ENCODE results near the gene ISYNA1.

Gene ISYNA1

DNA sequence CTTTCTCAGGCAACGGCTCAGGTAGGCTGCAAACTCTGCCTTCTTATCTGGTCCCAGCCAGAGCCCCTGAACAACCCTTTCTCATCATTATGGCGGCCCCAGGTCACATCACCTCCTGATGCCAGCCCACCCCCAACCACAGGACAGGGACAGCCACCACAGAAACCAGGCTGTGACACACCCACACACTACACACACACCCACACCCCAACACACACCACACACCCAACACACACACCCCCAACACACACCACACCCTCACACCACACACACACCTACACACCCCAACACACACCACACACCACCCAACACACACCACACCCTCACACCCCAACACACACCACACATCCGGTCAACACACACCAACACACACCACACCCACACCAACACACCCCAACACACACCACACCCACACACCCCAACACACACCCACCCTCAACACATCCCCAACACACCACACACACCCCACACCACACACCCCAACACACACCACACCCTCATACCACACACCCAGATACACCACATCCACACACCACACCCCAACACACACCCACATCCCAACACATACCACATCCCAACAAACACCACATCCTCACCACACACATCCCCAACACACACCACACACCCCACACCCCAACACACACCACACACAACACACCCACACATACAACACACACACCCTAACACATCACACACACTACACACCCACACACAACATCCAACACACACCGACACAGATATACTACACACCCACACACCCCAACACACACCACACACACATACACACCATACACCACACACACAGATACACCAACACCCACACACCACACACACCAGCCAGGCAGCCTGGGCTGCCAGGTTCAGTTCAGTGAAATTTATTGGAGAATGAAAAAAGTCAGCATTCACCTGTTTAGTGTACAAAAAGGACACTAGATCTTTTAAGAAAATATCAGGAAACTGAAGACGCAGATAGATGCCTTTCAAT lies 4.2 kb upstream of the ISYNA1 start:
- no peak for DNase-seq (ENCODE audit: extremely low read depth, insufficient read length)
- Histone ChIP-seq H3K27me3 (replicated peaks; ENCODE audit: control insufficient read depth, insufficient read depth, low read length) (no peaks in the 10 kb centered on the region), H3K4me3 (replicated peaks; ENCODE audit: low read depth, low read length) (no peak overlapping the region), H3K36me3 (ENCODE audit: control insufficient read depth, insufficient read depth, low read length) (peaks cover 25% of the 10 kb centered on the region)
- no peak for TF ChIP-seq CTCF (IDR thresholded peaks at IDR 0.05; ENCODE audit: insufficient read depth, low read length, poor library complexity, severe bottlenecking)

- TF ChIP-seq CTCF (IDR thresholded peaks at IDR 0.05; ENCODE audit: insufficient read depth, low read length, poor library complexity, severe bottlenecking) = no peak
- no peaks in the 10 kb centered on the region for H3K27me3 ChIP-seq (replicated peaks; ENCODE audit: control insufficient read depth, insufficient read depth, low read length)
- no peak for DNase-seq (ENCODE audit: extremely low read depth, insufficient read length)
- H3K36me3 ChIP-seq (ENCODE audit: control insufficient read depth, insufficient read depth, low read length) = peaks cover 22% of the 10 kb centered on the region
- no peak overlapping the region for H3K4me3 ChIP-seq (replicated peaks; ENCODE audit: low read depth, low read length)
Measured at GRCh38 chr19:18440936-18441803, 3.2 kb upstream of the ISYNA1 start.

DNA sequence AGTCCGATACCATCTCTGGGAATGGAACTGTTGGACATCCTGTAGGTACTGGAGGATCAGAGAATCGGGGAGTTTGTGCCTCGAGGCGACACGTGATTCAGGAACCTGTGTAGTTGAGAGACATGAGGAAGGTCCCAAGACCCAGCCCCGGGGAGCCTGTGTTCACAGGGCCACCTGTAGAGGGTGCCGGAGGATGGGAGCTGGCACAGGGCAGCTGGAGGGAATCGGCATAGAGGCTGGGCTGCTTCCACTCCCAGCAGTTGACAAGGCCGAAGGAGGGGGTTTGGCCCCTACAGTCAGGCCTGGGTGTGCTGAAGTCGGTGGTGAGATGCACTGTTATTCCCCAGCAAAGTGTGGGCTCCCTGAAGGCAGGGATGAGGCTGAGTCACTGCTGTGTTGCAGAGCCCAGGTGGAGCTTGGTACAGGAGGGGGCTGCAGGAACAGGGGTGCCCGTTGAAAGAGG lies 2.5 kb upstream of the ISYNA1 start:
- Histone ChIP-seq H3K27me3 (replicated peaks; ENCODE audit: control insufficient read depth, insufficient read depth, low read length) (no peaks in the 10 kb centered on the region), H3K4me3 (replicated peaks; ENCODE audit: low read depth, low read length) (no peak overlapping the region), H3K36me3 (ENCODE audit: control insufficient read depth, insufficient read depth, low read length) (peaks cover 19% of the 10 kb centered on the region)
- no peak for DNase-seq (ENCODE audit: extremely low read depth, insufficient read length)
- peak; percentile 52 for TF ChIP-seq CTCF (IDR thresholded peaks at IDR 0.05; ENCODE audit: insufficient read depth, low read length, poor library complexity, severe bottlenecking)

GRCh38 chr19:18439910-18440237 lies 1.9 kb upstream of the ISYNA1 start:
- Histone ChIP-seq H3K36me3 (ENCODE audit: control insufficient read depth, insufficient read depth, low read length) (peaks cover 17% of the 10 kb centered on the region), H3K4me3 (replicated peaks; ENCODE audit: low read depth, low read length) (no peak overlapping the region), H3K27me3 (replicated peaks; ENCODE audit: control insufficient read depth, insufficient read depth, low read length) (no peaks in the 10 kb centered on the region)
- DNase-seq (ENCODE audit: extremely low read depth, insufficient read length) = no peak
- TF ChIP-seq CTCF (IDR thresholded peaks at IDR 0.05; ENCODE audit: insufficient read depth, low read length, poor library complexity, severe bottlenecking) = no peak

- H3K4me3 ChIP-seq (replicated peaks; ENCODE audit: low read depth, low read length) = no peak overlapping the region
- no peak for TF ChIP-seq CTCF (IDR thresholded peaks at IDR 0.05; ENCODE audit: insufficient read depth, low read length, poor library complexity, severe bottlenecking)
- no peaks in the 10 kb centered on the region for H3K27me3 ChIP-seq (replicated peaks; ENCODE audit: control insufficient read depth, insufficient read depth, low read length)
- no peak for DNase-seq (ENCODE audit: extremely low read depth, insufficient read length)
- H3K36me3 ChIP-seq (ENCODE audit: control insufficient read depth, insufficient read depth, low read length) = peaks cover 11% of the 10 kb centered on the region
Measured at GRCh38 chr19:18439025-18439909, 1.3 kb upstream of the ISYNA1 start.

All from GM06990 (cell line).